HepG2 (cell line): Measurements from ENCODE around the gene SPNS3. TPM values are rescaled to one million over a fixed set of nuclear protein-coding genes. Genes with fewer than 3 reads are reported as not detected.

Experiments used
- CHD2 ChIP-seq: IDR thresholded peaks from 2 replicates; pipeline ENCODE4 v1.6.1; 2011; ENCODE audit warnings: low read depth, low read length, improper control_type of control experiment
- FOXA3 ChIP-seq: IDR thresholded peaks from 2 replicates; pipeline ENCODE4 v1.6.1; 2016; ENCODE audit warnings: missing genetic modification reagents, missing compliant biosample characterization
- KDM3A ChIP-seq: IDR thresholded peaks from 2 replicates; pipeline ENCODE4 v1.6.1; 2018; ENCODE audit warnings: low read depth, missing compliant biosample characterization
- POLR2AphosphoS5 ChIP-seq: IDR thresholded peaks from 2 replicates; pipeline ENCODE4 v1.6.1; 2012; ENCODE audit warnings: low read depth, low read length
- RORA ChIP-seq: sonication (generic); formaldehyde crosslinking; IDR thresholded peaks from 2 replicates; pipeline ENCODE4 v1.5.0; 2020; ENCODE audit warnings: mild to moderate bottlenecking, missing genetic modification reagents, moderate library complexity
- SMAD3 ChIP-seq: sonication (generic); formaldehyde crosslinking; IDR thresholded peaks from 2 replicates; pipeline ENCODE4 v1.4.0; 2020; ENCODE audit warnings: missing genetic modification reagents
- ZNF260 ChIP-seq: sonication (generic); formaldehyde crosslinking; IDR thresholded peaks from 2 replicates; pipeline ENCODE4 v1.4.0; 2020; ENCODE audit warnings: missing genetic modification reagents, low read depth, mild to moderate bottlenecking, borderline replicate concordance
- ZNF333 ChIP-seq: sonication (generic); formaldehyde crosslinking; IDR thresholded peaks from 2 replicates; pipeline ENCODE4 v1.4.0; 2020; ENCODE audit warnings: mild to moderate bottlenecking, missing genetic modification reagents, borderline replicate concordance
- ZNF558 ChIP-seq: sonication (generic); formaldehyde crosslinking; IDR thresholded peaks from 2 replicates; pipeline ENCODE4 v1.9.0; 2022; ENCODE audit warnings: mild to moderate bottlenecking, missing genetic modification reagents, borderline replicate concordance
- ZNF788 ChIP-seq: sonication (generic); formaldehyde crosslinking; IDR thresholded peaks from 2 replicates; pipeline ENCODE4 v1.5.0; 2020; ENCODE audit warnings: mild to moderate bottlenecking, missing genetic modification reagents, borderline replicate concordance
- ZNF883 ChIP-seq: sonication (generic); formaldehyde crosslinking; IDR thresholded peaks from 2 replicates; pipeline ENCODE4 v1.5.1; 2020; ENCODE audit warnings: mild to moderate bottlenecking, missing genetic modification reagents; ENCODE audit errors: not compliant biosample characterization
- ZNF891 ChIP-seq: sonication (generic); formaldehyde crosslinking; IDR thresholded peaks from 2 replicates; pipeline ENCODE4 v1.5.0; 2020; ENCODE audit warnings: mild to moderate bottlenecking, missing genetic modification reagents
- ZSCAN31 ChIP-seq: sonication (generic); formaldehyde crosslinking; IDR thresholded peaks from 2 replicates; pipeline ENCODE4 v1.5.0; 2020; ENCODE audit warnings: low read depth, mild to moderate bottlenecking, missing genetic modification reagents
- polyA plus RNA-seq, 8 experiments: library from polyadenylated mRNA; depleted of rRNA in 3 of 8; stranded (reverse) in 7 of 8; unstranded in 1 of 8; fragments of >200 nt; fragmentation: Illumina TruSeq in 4 of 8; extraction: Trizol in 4 of 8; gene quantifications; 2 replicates each; pipeline versions ENCODE4 v1.2.1 to v1.2.3, GENCODE V29; 2011 to 2016; ENCODE audit warnings: low read depth in 4 of 8, missing spikeins in 1 of 8, mixed read lengths in 1 of 8; ENCODE audit not compliant: insufficient read depth in 1 of 8
- total RNA-seq, 5 experiments: library from RNA; depleted of rRNA; stranded (reverse); fragments of >200 nt; fragmentation: Illumina TruSeq; extraction: Trizol; gene quantifications; 2 replicates each; pipeline ENCODE4 v1.2.3, GENCODE V29; 2016; ENCODE audit warnings: low read depth in 1 of 5
- TF ChIP-seq, protein P1 (sequence below): sonication (generic); formaldehyde crosslinking; IDR thresholded peaks from 2 replicates; pipeline ENCODE4 v1.5.0; 2020; ENCODE audit warnings: missing genetic modification reagents
- TF ChIP-seq, protein P2 (sequence below): sonication (generic); formaldehyde crosslinking; IDR thresholded peaks from 2 replicates; pipeline ENCODE4 v1.4.0; 2020; ENCODE audit warnings: low read depth, mild to moderate bottlenecking, missing genetic modification reagents
- TF ChIP-seq, protein P3 (sequence below): sonication (generic); formaldehyde crosslinking; IDR thresholded peaks from 2 replicates; pipeline ENCODE4 v1.4.0; 2020; ENCODE audit warnings: missing genetic modification reagents
- TF ChIP-seq, protein P4 (sequence below): sonication (generic); formaldehyde crosslinking; IDR thresholded peaks from 2 replicates; pipeline ENCODE4 v1.5.0; 2020; ENCODE audit warnings: mild to moderate bottlenecking, missing genetic modification reagents
- TF ChIP-seq, protein P5 (sequence below): sonication (generic); formaldehyde crosslinking; IDR thresholded peaks from 2 replicates; pipeline ENCODE4 v1.5.0; 2020; ENCODE audit warnings: missing genetic modification reagents, mild to moderate bottlenecking, borderline replicate concordance

The SPNS3 gene
- total and polyA plus RNA-seq, 2 of the 13 experiments (the other 11 are each of a cell fraction or from before 2014, with no cell fraction given) = not detected

DNA sequence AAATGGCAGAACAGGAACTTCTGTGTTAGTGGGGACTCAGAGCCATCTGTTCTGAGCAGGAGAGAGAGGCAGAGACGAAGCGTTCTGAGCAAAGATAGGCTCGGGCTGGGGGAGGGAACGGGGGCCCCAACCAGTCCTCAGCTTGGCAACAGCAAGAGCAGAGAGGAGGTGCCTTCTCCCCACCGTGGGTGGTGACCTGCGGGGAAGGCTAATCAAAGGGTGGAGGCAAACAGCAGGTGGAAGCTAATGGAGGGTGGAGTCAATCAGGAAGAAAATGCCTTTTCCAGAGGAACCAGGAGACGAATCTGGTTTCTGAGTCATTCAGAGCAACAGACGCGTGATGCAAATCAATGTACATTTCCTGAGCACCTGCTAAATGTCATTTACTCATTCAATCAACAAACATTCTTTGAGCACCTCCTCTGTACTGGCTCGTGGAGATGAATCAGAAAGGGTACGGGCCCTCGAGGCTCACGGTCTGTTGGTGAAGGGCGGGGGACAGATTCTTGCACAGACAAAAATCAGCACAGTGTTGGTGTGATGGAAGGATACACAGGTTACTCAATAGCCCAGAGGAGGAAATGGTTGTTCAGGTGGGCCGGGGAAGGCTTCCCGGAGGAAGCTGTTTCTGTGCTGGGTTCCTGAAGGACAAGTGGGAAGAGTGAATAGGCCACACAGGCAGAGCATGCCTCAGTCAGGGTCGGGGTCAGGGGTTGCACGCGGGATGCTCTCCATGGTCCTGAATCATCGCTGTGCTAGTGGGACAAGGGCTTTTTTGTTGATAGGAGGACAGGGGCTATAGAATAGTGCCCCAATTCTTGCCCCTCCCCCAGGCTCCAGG lies 59.2 kb downstream of the SPNS3 start (continued):
- TF ChIP-seq, protein P1, sequence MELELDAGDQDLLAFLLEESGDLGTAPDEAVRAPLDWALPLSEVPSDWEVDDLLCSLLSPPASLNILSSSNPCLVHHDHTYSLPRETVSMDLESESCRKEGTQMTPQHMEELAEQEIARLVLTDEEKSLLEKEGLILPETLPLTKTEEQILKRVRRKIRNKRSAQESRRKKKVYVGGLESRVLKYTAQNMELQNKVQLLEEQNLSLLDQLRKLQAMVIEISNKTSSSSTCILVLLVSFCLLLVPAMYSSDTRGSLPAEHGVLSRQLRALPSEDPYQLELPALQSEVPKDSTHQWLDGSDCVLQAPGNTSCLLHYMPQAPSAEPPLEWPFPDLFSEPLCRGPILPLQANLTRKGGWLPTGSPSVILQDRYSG (CRISPR knock-in tag) = peak; percentile 92; the same call in 1 of the 2 replicates
- TF ChIP-seq KDM3A (CRISPR knock-in tag) (no peak; the same call in 1 of the 2 replicates), ZNF891 (CRISPR knock-in tag) (peak; percentile 86; the same call in 1 of the 2 replicates), ZNF260 (CRISPR knock-in tag) (no peak), ZNF333 (peak; percentile 73; the same call in 1 of the 2 replicates), ZNF788 (CRISPR knock-in tag) (no peak; the same call in 1 of the 2 replicates), ZNF883 (CRISPR knock-in tag) (peak; percentile 70), ZSCAN31 (CRISPR knock-in tag) (0 out of 2 replicates have a peak, but pooled peaks have one; percentile 55), SMAD3 (CRISPR knock-in tag) (peak; percentile 97), POLR2AphosphoS5 (no peak), RORA (CRISPR knock-in tag) (no peak), CHD2 (no peak), FOXA3 (CRISPR knock-in tag) (peak; percentile 55; the same call in 1 of the 2 replicates), ZNF558 (CRISPR knock-in tag) (peak; percentile 78; the same call in 1 of the 2 replicates)
- TF ChIP-seq, protein P2, sequence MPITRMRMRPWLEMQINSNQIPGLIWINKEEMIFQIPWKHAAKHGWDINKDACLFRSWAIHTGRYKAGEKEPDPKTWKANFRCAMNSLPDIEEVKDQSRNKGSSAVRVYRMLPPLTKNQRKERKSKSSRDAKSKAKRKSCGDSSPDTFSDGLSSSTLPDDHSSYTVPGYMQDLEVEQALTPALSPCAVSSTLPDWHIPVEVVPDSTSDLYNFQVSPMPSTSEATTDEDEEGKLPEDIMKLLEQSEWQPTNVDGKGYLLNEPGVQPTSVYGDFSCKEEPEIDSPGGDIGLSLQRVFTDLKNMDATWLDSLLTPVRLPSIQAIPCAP = no peak
- TF ChIP-seq, protein P3, sequence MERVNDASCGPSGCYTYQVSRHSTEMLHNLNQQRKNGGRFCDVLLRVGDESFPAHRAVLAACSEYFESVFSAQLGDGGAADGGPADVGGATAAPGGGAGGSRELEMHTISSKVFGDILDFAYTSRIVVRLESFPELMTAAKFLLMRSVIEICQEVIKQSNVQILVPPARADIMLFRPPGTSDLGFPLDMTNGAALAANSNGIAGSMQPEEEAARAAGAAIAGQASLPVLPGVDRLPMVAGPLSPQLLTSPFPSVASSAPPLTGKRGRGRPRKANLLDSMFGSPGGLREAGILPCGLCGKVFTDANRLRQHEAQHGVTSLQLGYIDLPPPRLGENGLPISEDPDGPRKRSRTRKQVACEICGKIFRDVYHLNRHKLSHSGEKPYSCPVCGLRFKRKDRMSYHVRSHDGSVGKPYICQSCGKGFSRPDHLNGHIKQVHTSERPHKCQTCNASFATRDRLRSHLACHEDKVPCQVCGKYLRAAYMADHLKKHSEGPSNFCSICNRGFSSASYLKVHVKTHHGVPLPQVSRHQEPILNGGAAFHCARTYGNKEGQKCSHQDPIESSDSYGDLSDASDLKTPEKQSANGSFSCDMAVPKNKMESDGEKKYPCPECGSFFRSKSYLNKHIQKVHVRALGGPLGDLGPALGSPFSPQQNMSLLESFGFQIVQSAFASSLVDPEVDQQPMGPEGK (CRISPR knock-in tag) = peak; percentile 61; the same call in 1 of the 2 replicates
- TF ChIP-seq, protein P4, sequence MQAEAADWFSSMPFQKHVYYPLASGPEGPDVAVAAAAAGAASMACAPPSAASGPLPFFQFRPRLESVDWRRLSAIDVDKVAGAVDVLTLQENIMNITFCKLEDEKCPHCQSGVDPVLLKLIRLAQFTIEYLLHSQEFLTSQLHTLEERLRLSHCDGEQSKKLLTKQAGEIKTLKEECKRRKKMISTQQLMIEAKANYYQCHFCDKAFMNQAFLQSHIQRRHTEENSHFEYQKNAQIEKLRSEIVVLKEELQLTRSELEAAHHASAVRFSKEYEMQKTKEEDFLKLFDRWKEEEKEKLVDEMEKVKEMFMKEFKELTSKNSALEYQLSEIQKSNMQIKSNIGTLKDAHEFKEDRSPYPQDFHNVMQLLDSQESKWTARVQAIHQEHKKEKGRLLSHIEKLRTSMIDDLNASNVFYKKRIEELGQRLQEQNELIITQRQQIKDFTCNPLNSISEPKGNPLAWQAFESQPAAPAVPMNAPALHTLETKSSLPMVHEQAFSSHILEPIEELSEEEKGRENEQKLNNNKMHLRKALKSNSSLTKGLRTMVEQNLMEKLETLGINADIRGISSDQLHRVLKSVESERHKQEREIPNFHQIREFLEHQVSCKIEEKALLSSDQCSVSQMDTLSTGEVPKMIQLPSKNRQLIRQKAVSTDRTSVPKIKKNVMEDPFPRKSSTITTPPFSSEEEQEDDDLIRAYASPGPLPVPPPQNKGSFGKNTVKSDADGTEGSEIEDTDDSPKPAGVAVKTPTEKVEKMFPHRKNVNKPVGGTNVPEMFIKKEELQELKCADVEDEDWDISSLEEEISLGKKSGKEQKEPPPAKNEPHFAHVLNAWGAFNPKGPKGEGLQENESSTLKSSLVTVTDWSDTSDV (CRISPR knock-in tag) = no peak
- TF ChIP-seq, protein P5, sequence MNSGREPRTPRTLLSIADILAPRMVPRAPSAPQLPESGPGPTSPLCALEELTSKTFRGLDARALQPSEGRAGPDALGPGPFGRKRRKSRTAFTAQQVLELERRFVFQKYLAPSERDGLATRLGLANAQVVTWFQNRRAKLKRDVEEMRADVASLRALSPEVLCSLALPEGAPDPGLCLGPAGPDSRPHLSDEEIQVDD (CRISPR knock-in tag) = peak; percentile 70; the same call in 1 of the 2 replicates
